CD4-positive, alpha-beta T cell treated with Interleukin-12 subunit alpha and Interleukin-12 subunit beta, for 1 hour (primary cell): Measurements from ENCODE around the gene ARMC9.

Source experiments
- DNase-seq: peaks from one replicate; pipeline ENCODE4 v3.0.0-alpha.2; 2020

Gene ARMC9

DNA sequence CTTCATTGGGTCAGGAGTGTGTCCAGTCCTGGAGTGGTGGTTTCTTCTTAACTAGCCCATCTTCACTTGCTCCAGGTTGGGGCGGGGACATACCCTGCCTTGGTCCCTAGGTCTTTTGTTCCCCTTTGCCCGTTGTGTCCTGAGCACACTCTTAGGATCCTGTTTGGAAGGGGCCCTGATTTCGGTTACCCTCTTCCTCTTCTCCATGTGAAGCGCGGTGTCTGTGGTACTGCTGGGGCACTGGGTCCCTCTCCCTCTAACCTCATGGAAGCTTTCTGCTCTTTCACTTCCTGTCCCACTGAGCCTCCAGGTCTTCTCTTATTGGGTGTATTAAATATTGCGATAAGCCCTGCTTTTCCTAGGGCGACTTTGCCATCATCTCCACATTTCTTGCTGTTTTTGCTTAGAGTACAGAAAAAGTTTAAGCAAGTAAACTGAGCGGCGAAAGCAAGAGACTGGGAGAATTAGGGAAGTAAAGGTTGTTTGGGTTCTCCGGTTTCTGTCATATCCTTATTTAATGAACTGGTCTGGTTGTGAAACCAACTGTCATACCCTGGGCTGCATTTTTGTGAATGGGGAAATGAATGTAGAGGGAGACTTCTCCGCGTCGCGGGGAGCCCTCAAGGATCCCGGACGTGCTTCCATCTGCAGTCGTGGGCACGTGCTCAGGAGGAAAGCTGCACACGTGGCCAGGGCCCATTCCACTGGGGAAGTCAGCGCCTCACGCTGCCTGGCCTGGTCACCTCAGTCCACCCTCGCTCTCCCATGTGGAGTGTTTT is 123.3 kb downstream of the ARMC9 start:
- DNase-seq: peak; percentile 29

DNA sequence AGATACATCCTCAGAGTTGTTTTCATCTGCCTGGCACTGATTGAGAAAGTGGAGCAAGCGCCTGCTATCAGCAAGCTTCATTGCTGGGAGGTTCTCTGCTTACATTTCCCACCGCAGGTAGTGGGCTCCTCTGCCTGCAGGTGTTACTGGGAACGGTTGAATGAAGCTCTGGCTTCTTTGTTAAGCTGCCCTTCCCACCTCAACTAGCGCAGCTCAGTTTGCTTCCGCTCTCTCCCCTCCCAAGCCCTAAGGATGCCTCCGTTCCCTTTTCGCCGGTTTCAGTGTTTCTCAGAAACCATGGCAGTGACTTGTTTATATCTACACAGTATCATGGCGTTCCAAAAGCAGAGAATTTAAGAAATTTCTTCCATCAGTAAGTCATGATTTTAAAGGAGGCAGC is 124.9 kb downstream of the ARMC9 start:
- DNase-seq: peak; percentile 19

DNA sequence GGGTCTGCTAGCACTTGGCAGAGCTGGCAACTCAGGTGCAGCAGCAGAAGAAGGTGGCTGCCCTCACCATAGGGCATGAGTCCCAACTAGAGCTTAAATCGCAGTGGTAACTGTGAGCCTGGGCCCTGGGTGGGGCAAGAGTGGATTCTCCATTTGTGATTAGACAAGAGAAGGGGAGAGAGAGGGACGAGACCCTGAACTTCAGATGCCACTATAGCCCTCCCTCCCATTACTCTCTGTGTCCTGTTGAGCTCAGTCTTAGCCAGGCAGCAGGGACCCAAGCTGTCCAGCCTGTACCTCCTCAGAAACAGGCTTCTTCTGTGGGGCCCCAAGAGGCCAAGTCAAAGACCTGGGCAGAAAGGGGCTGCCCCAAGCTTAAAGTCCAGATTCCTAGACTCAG is 127.4 kb downstream of the ARMC9 start:
- no peak for DNase-seq

DNA sequence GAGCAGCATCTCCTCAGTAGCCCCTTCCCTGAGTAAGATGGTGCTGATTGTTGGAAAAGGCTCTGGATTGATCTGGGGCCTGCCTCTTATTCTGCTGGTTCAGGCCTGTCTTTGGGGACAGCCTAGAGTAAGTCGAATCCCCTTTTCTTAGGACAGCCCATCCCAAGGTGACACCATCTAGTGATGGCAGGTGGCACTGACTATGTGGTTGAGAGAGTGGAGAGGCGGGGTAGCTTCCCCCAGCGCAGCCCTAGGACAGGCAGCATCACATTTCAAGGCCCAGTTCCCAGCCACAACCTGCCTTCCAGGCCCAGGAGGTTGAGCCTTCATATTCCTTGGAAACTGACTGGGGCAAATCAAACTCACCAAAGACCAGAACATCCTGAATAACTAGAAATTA is 128.0 kb downstream of the ARMC9 start:
- DNase-seq: no peak

DNA sequence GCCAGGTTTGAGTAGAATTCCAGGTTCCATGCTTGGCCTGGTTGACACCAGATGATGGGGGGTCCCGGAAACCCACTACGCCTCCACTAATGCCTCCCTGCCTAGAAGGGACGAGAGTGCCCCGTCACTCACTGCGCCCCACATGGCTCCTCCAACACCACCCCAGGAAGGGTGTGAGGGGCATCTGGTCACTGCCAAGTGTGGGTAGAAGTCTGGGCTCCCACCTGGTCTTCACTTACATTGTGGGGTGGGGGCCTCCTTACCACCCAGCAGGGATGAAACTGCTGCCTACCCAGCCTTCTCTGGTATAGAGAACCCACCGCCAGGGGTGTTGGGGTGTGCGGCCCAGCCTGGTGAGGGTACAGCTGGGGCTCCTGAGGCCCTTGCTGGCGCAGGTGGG is 131.9 kb downstream of the ARMC9 start:
- no peak for DNase-seq

DNA sequence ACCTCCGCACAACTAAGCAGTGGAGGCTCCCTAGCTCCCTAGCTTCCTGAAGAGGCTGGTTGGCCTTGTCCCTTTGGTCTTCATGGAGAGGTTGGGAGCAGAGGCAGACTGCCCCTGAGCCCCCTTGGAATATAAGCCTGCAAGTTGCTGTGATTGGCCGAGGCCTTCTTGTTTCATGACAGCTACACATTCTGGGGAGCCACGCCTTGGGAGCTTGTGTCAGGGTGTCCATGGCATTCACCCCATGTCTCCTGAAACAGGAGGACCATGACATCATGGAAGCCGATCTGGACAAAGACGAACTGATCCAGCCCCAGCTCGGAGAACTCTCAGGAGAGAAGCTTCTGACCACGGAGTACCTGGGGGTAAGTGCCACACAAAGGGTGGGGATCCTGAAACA is 133.1 kb downstream of the ARMC9 start:
- no peak for DNase-seq

DNA sequence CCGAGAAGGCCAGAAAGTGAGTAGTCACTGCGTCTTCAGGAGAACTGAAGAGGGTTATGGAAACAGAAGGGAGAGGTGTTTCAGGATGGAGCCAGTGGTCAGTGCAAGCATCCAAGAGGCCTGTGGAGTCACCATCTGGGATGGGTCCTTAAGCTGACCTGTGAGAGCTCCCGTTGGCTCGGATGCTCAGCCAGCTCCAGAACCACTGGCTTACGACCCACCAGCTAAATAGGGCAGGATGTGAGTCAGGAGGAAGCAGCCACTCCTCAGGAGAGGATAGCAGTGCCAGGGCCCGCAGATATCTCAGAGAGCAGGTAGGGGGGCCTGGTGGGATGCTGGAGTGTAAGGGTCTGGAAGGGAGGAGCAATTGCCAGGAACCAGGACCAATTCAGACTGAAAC is 134.0 kb downstream of the ARMC9 start:
- no peak for DNase-seq

DNA sequence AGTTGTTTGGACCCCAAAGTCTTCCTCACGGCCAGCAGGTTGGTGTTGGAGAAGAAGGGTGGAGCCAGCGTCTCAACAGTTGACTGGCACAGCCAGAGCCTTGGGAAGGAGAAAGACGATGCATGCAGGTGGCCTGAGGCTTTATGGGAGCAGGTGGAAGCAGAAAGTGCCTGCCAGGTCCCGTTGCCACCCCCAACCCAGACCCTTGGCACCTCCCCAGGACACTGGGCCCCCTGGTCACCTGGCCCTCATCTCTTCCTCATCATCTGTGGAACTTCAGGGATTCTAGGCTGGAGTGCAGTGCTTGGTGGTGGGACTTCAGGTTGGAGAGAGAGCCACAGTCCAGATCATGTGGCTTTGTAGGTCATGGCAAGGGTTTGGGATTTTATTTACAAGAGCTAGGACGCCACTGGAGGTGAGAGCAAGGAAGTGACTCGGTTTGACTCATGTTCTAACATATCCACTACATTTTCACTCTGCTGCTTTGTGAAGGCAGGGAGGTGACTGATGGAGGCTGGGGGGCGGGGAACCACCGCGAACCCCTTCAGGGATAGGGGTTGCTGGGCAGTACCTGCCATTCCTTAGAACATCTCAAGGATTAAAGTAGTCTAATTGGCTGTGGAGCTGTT is 134.6 kb downstream of the ARMC9 start:
- DNase-seq: no peak

DNA sequence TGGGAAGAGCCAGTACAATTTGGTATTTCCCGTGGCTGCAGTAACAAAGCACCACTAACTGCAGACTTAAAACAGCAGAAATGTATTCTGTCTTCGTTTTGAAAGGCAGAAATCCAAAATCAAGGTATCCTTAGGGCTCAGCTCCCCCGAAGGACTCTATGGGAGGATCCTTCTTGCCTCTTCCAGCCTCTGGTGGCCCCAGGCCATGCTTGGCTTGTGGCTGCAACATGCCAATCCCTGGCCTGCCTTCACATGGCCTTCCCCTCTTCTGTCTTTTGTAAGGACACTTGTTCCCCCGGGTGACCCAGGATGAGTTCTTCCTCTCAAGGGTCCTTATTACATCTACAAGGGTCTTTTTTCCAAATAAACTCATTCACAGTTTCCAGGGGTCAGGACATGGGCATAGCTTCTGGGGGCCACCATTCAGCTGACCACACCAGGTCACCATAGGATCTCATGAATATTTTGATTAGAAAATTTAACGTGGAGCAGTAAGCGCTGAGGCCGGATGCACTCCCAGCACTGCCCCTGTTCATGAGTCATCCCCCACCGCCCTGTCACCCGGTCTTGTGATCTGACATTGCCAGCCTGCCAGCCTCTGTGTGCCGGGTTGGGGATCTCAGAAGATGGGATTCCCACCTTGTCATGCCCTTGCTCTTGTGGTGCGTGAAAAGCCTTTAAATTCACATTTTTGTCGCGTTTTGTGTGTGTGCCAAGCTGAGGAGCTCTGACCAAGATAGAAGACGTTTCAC is 135.9 kb downstream of the ARMC9 start:
- no peak for DNase-seq

DNA sequence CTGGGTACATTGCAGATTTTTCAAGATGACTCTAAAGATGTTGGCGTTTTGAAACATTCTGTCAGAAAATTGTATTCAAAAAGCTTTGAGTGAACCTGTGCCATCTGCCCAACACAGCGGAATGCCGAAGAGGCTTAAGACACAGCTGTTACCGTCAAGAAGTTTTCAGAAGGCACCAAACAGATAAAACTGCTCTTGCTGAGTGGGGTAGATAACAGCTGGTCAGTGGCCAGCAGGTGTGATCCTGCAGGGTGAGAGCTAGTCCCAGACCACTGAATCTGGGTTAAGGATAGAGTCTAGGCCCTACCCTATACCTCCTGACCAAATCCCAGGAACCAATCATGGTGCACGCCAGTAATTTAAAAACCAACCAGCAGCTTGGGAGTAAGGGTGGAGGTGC is 136.6 kb downstream of the ARMC9 start:
- no peak for DNase-seq

DNA sequence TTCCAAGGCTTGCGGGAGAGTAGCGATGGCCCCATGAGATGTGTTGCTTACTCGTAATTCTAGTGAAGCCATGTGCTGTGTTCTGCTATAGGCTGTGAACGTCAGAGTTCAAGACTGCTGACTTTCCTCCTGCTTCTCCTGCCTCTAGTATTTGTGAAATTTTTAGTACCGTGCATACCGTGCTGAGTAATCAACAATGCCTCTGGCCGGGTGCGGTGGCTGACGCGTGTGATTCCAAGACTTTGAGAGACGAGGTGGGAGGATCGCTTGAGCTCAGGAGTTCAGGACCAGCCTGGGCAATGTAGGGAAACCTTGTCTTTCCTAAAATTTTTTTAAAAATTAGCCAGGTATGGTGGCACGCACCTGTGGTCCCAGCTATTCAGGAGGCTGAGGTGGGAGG is 137.2 kb downstream of the ARMC9 start:
- DNase-seq: no peak

DNA sequence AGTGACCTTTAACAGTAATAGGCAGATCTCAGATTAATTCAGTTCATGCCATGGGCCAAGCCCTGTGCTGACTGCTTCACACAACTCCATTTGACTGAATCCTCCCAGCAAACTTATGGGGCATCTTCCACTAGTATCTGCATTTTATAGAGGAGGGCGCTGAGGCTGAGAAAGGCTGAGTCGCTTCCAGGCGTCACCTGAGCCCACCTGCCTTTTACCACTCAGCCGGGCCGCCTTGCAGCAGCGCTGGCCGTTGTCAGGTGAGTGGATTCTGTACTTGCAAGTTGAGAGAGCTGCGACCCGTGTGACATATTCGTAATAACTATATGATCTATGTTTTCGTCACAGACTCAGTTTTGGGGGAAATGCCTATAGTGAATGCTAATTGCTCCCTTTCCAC is 137.8 kb downstream of the ARMC9 start:
- DNase-seq: no peak

DNA sequence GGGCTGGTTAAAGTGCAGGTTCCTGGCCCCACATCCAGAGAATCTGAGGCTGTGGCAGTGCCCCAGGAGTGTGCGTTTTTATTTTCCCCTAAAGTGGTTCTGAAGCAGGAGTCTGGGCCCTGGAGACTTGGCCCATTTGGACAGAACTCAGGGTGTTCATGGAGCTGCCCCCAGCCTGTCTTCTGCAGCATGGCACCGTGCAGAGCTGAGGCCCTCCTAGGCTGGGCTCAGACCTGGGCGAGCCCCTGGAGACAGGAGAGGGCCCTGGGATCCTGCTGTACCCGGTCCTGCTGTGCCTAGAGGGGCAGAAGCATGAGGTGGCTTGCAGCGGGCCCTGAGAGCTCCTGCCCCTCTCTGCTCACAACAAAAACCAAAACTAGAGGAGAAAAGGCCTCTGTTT is 138.3 kb downstream of the ARMC9 start:
- DNase-seq: no peak

DNA sequence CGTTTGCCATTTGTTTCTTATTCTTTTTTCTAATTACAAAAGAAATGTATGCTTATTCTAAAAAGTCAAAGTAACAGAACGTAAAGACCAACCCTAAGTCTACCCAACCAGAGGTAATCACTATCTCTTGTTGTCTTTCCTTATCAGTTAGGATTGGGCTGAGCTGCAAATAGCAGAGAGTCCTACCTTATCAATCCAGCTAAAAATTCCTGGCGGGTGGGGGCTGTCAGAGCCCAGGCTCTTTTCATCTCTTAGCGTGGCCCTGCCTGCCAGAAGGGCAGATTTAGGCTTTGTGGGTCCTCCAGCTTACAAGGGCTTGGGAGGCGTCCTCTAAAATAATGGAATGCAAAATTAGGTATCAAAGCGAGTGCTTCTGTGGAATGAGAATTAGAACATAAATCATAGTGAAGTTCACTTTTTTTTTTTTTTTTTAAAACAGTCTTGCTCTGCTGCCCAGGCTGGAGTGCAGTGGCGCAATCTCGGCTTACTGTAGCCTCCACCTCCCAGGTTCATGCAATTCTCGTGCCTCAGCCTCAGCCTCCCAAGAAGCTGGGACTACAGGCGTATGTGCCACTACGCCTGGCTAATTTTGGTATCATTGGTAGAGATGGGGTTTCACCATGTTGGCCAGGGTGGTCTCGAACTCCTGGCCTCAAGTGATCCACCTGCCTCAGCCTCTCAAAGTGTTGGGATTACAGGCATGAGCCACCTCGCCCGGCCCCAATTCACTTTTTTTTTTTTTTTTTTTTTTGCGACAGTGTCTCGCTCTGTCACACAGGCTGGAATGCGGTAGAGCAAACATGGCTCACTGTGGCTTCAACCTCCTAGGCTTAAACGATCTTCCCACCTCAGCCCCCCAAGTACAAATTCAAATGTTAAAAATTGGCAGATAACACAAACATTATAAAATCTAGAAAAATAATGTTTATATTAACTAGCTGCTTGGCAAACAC is 139.7 kb downstream of the ARMC9 start:
- DNase-seq: no peak

DNA sequence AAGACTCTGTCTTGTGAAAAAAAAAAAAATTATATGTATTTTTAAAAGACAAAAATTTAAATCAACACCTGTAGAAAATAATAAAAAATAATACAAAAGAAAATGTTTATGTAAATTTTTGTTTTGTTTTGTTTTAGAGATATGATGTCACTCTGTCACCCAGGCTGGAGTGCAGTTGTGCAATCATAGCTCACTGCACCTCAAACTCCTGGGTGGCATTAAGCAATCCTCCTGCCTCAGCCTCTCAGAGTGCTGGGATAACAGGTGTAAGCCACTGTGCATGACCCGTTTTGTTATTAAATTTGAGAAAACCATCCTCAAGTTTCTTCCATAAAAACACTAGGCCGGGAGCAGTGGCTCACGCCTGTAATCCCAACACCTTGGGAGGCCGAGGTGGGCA is 140.9 kb downstream of the ARMC9 start:
- DNase-seq: no peak

DNA sequence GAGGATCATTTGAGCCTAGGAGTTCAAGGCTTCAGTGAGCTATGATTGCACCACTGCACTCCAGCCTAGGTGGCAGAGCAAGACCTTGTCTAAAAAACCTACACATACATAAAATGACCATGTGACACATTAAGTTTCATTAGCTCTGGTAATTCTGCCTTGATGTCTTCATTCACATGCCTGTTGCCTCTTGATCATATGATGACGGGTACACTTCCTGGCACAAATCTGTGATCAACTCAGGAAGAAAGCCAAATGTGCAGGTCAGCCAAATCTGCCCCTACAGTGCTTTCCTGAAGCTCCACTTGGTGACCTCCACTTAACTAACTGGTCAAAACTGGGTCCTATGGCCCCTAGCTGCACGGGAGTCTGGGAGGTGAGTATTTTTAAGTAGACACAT is 142.7 kb downstream of the ARMC9 start:
- DNase-seq: no peak

DNA sequence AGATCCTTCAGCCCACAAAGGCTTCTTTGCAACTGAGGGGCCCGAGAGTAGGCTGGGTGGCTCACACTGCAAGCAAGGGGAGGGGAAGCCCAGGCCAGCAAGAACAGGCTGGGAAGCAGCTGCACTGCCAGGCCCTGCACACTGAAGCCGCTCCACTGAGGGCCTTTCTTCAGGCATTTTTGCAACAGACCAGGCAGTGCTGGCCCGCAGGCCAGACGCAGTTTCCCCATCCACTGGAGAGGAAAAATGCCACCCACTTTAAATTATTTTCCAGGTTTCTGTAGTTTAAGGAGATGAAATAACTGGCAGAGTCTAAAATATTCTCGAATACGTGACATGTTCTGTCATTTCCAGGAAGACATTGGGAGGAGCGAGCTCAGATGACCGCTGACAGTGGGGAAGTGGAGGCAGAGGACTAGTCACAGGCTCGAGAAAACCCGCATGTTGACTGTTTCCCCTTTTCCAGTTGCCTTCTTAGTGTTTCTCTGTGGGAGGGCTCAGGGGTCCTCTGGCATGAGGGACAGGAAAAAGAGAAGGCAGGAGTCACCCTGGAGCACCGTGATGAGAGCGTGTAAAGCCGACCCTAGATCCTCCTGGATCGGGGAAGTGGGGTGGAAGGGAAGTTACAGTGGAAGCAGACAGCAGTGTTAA is 143.8 kb downstream of the ARMC9 start:
- DNase-seq: no peak

DNA sequence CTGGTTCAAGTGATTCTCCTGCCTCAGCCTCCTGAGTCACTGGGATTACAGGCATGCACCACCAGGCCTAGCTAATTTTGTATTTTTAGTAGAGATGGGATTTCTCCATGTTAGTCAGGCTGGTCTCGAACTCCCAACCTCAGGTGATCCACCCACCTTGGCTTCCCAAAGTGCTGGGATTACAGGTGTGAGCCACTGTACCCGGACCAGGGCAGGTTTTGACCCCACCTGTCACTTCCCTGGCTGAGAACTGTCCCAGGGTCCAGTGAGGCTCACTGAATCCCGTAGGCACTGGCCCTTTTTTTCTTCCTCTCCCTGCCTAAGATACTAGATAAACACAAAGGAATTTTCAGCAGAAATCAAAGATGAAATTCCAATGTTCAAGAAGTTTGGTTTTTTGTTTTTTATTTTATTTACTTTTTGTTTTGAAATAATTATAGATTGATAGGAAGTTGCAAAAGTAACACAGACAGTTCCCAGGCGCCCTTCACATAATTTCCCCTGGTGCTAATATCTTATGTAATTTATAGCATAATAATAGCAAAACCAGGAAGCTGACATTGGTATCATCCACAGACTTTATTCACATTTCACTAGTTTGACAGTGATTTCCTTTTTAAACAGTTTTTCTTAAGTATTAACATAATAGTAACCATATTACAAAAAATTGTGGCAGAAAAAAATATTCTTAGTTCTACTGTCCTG is 144.7 kb downstream of the ARMC9 start:
- no peak for DNase-seq

DNA sequence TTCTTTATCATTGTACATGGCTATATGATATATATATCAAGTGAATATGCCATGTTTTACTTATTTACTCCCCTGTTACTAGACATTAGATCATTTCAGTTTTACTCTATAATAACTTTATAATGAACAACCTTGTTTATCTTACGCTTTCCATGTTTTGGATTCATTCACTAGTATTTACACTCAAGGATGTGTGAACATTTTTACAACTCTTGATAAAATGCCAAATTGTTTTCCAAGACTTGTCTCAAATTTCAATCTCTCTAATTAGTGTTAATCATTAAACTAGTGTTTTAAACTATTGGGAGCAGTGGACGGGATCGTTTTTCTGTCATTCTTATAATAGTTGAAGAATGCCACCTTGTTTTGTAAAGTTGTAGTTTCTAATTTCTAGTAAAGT is 145.6 kb downstream of the ARMC9 start:
- no peak for DNase-seq

DNA sequence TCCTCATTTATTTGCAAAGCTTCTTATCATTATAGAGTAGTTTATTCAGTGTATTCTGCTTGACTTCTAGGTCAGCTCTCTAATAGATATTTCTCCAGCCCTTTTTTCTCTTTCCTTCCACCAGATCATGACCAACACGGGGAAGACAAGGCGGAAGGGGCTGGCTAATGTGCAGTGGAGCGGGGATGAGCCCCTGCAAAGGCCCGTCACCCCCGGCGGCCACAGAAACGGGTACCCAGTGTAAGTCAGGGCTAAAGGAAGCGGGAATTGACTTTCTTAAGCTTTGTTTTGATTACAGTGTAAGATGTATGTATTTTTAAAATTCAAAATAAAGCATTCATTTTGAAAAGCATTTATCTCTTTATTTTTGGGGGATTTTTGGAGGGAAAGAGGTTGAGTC is 146.4 kb downstream of the ARMC9 start:
- DNase-seq: no peak

DNA sequence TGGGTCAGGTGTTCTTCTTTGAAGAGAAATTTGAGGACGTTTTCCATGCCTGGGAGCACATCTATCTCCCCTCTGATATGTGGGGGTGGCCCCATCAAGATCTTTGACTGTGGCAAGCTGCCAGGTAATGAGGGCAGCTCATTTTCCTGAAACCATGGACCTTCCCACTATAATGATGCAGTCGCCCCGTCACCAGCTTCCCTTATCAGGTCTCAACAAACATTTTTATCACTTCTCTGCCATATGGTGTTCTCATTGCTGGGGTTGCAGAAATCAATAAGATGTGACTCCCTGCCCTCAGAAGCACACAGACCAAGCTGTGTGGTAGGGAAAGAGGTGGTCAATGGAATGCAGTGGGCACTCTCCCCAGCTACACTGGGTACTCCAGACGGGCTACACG is 148.7 kb downstream of the ARMC9 start:
- DNase-seq: no peak

DNA sequence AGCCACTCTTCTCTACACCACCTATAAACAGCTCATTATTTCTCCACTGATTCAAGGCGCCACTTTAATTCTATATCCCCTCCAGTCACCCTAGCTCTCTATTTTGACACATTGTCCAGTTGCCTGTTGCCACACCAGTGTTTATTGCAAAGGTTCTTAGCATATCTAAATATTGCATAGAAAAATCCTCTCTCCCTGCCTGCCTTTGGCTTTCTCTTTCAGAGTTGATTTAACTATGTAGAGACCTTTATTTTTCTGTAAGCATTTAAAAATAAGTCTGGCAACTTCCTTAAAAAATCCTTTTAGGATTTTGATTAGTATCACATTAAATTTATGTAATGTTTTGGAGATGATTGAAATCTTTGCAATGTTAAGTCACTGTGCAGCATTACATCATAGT is 149.2 kb downstream of the ARMC9 start:
- no peak for DNase-seq
